Measurements from ENCODE around the gene BSG. TPM values are rescaled to one million over a fixed set of nuclear protein-coding genes. Genes with fewer than 3 reads are reported as not detected.
A peak's percentile ranks its signal among the peaks of the same experiment; 100 is the strongest.

The BSG gene
- total and polyA plus RNA-seq, 9 of the 15 experiments (the other 6 are each of a cell fraction or from before 2014, with no cell fraction given) = 4.6 to 495 (median 187) TPM

- no peak for TF ChIP-seq STAT6 (CRISPR knock-in tag; IDR thresholded peaks at IDR 0.05)
- TF ChIP-seq ELF1 (tag; IDR thresholded peaks at IDR 0.05) = peak; percentile 57
- no peak for TF ChIP-seq HDGF (IDR thresholded peaks at IDR 0.05)
- no peak for TF ChIP-seq CHAMP1 (IDR thresholded peaks at IDR 0.05)
- no peak for TF ChIP-seq PPARD (CRISPR knock-in tag; IDR thresholded peaks at IDR 0.05)
- no peak for TF ChIP-seq WHSC1 (IDR thresholded peaks at IDR 0.05; ENCODE audit: low read length)
- TF ChIP-seq XRCC4 (IDR thresholded peaks at IDR 0.05; ENCODE audit: extremely low read depth, insufficient read depth, insufficient read length) = no peak
- no peak for TF ChIP-seq POU5F1 (IDR thresholded peaks at IDR 0.05; ENCODE audit: borderline replicate concordance, low read depth, low read length, partially characterized antibody)
- TF ChIP-seq ZNF143 (CRISPR knock-in tag; IDR thresholded peaks at IDR 0.05) = peak; percentile 53; the same call in 1 of the 2 replicates
- peak; percentile 55 for TF ChIP-seq SMARCA4 (IDR thresholded peaks at IDR 0.05)
- TF ChIP-seq TCF7 (IDR thresholded peaks at IDR 0.05; ENCODE audit: borderline replicate concordance) = no peak
- TF ChIP-seq KLF6 (CRISPR knock-in tag; IDR thresholded peaks at IDR 0.05; ENCODE audit: borderline replicate concordance) = no peak
- no peak for TF ChIP-seq ZNF282 (CRISPR knock-in tag; IDR thresholded peaks at IDR 0.05)
- TF ChIP-seq TGIF2 (CRISPR knock-in tag; IDR thresholded peaks at IDR 0.05) = no peak
- TF ChIP-seq BHLHE40 (IDR thresholded peaks at IDR 0.05; ENCODE audit: low read length) = no peak
- no peak for TF ChIP-seq E2F5 (CRISPR knock-in tag; IDR thresholded peaks at IDR 0.05)
- TF ChIP-seq ATF7 (IDR thresholded peaks at IDR 0.05) = 0 out of 2 replicates have a peak, but pooled peaks have one; percentile 34
- no peak for TF ChIP-seq PHB2 (IDR thresholded peaks at IDR 0.05; ENCODE audit: low read depth)
- peak; percentile 93 for TF ChIP-seq GABPA (tag; conservative IDR thresholded peaks at IDR 0.05; ENCODE audit: low read depth)
- TF ChIP-seq LEF1 (IDR thresholded peaks at IDR 0.05) = peak; percentile 58
- TF ChIP-seq ZNF785 (CRISPR knock-in tag; IDR thresholded peaks at IDR 0.05) = no peak
- TF ChIP-seq LCOR (CRISPR knock-in tag; IDR thresholded peaks at IDR 0.05) = no peak
- no peak for TF ChIP-seq IFI16 (CRISPR knock-in tag; IDR thresholded peaks at IDR 0.05)
- TF ChIP-seq NR2C1 (IDR thresholded peaks at IDR 0.05) = peak; percentile 73; the same call in 1 of the 2 replicates
- TF ChIP-seq NR2C1 (tag; IDR thresholded peaks at IDR 0.05) = peak; percentile 77; the same call in 1 of the 2 replicates
- no peak for TF ChIP-seq ETV6 (IDR thresholded peaks at IDR 0.05; ENCODE audit: borderline replicate concordance in 1 of 2, low read depth in 2 of 2, low read length in 1 of 2)
- TF ChIP-seq ETV6 (CRISPR knock-in tag; IDR thresholded peaks at IDR 0.05; ENCODE audit: borderline replicate concordance) = no peak
Observed at GRCh38 chr19:610801-611480, 38.5 kb downstream of the BSG start (continued).
